ENCODE data around the gene MRPL49. TPM values are rescaled to one million over a fixed set of nuclear protein-coding genes. Genes with fewer than 3 reads are reported as not detected.
A peak's percentile ranks its signal among the peaks of the same experiment; 100 is the strongest.

The MRPL49 gene
- total RNA-seq, 2 experiments from 2014 or later: 99.9 to 100 TPM

DNA sequence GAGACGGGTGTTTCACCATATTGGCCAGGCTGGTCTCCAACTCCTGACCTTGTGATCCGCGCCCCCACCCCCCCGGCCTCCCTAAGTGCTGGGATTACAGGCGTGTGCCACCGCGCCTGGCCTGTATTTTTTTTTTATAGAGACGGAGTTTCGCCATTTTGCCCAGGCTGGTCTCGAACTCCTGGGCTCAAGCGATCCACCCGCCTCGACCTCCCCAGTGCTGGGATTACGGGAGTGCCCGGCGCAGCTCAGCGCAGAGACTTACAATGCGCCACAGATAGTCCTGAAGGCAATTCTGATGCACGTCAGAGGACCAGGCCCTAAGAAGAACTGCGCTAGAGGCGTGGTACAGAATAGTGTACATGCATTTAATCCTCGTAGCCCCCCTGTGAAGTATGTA, 26.7 kb upstream of the MRPL49 start:
- peaks cover 2% of the 10 kb centered on the region for H3K36me3 Mint-ChIP-seq
- no peaks in the 10 kb centered on the region for H3K27me3 Mint-ChIP-seq

DNA sequence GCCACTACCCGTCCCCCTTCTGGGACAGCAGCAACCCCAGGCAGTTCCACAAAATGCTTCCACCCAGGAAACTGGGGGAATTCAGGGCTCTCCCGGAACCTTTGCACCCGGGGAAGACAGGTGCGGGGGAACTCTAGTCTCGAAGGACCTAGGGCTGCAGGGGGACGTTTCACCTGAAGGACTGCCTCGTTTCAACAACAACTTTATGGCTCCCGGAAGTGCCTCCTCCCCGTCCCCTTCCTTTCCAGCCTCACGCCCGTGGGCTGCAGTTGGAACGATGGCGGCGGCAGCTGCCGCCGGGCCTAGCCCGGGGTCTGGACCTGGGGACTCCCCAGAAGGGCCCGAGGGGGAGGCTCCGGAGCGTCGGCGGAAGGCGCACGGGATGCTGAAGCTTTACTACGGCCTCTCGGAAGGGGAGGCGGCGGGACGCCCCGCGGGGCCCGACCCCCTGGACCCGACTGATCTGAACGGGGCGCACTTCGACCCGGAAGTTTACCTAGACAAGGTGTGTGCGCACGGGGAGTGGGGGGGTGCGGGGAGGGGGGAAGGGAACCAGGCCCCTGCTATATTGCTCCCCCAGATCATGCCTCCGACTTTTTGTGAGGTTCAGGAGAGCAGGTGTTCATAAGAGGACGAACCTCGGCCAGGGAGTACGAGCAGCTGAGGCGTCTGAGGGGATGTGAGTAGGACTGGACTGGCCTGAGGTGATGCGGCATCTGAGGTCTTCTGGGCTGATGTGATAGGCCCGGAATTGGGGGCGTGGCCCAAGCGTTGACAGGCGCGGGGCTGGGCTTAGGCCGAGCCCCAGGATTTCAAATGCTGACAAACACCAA, 25.9 kb upstream of the MRPL49 start, which contains the start of gene VPS51:
Gene VPS51 (plus strand): TSS at position 241 of the 833 bp plus-strand sequence. CDS start 37 bp downstream, at position 278.
- Mint-ChIP-seq H3K9me3 (no peaks in the 10 kb centered on the region), H3K4me3 (peak within 1 kb of the TSS; percentile 93), H3K4me1 (peaks cover 10% of the 10 kb centered on the region), H3K27me3 (no peaks in the 10 kb centered on the region), H3K36me3 (peaks cover 2% of the 10 kb centered on the region), H3K27ac (peak within 1 kb of the TSS; percentile 95)
- peak; percentile 86 for DNase-seq

More for the DNA sequence above, 26.7 kb upstream of the MRPL49 start:
- no peak for DNase-seq
- peak overlapping the region; percentile 93 for H3K4me3 Mint-ChIP-seq
- no peaks in the 10 kb centered on the region for H3K9me3 Mint-ChIP-seq
- H3K27ac Mint-ChIP-seq: peak overlapping the region; percentile 95
- peaks cover 10% of the 10 kb centered on the region for H3K4me1 Mint-ChIP-seq

DNA sequence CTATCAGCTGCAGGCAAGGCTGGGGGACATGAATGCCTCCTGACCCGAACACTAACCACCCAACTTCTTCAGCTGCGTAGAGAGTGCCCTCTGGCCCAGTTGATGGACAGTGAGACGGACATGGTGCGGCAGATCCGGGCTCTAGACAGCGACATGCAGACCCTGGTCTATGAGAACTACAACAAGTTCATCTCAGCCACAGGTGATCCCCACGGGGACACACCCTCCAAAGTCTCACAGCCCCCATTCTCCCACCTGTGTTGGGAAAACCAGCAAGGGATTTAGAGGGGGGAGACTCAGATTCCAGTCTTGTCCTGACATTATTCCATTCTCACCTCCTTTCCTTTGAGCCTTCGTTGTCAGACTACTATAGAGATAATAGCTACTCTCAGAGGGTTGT, 25.2 kb upstream of the MRPL49 start:
- peaks cover 2% of the 10 kb centered on the region for H3K36me3 Mint-ChIP-seq
- peak overlapping the region; percentile 93 for H3K4me3 Mint-ChIP-seq
- H3K4me1 Mint-ChIP-seq: peaks cover 10% of the 10 kb centered on the region
- no peak for DNase-seq
- H3K27ac Mint-ChIP-seq: peak overlapping the region; percentile 95
- H3K27me3 Mint-ChIP-seq: no peaks in the 10 kb centered on the region
- H3K9me3 Mint-ChIP-seq: no peaks in the 10 kb centered on the region

DNA sequence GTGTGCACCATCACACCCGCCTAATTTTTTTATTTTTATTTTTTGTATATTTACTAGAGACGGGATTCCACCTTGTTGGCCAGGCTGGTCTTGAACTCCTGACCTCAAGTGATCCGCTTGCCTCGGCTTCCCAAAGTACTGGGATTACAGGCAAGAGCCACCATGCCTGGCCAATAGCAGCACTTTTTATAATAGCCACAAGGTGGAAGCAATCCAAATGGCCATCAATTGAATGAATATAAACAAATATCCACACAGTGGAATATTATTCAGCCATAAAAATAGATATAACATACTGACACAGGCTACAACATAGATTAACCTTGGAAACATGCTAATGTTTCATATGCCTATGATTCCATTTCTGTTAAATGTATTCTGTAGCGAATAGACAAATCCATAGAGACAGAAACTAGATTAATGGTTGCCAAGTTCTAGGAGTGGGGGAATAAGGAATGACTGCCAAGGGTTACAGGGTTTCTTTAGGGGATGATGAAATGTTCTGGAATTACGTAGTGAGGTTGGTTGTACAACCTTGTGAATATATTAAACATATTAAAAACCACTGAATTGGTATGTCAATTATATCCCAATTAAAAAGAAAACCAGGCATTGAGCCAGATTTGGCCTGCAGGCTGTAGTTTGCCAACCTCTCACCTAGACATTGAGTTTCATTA, 21.3 kb upstream of the MRPL49 start:
- no peak overlapping the region for H3K27ac Mint-ChIP-seq
- no peaks in the 10 kb centered on the region for H3K27me3 Mint-ChIP-seq
- H3K36me3 Mint-ChIP-seq: peaks cover 3% of the 10 kb centered on the region
- no peak overlapping the region for H3K4me3 Mint-ChIP-seq
- no peaks in the 10 kb centered on the region for H3K9me3 Mint-ChIP-seq
- no peak for DNase-seq
- H3K4me1 Mint-ChIP-seq: peaks cover 11% of the 10 kb centered on the region

DNA sequence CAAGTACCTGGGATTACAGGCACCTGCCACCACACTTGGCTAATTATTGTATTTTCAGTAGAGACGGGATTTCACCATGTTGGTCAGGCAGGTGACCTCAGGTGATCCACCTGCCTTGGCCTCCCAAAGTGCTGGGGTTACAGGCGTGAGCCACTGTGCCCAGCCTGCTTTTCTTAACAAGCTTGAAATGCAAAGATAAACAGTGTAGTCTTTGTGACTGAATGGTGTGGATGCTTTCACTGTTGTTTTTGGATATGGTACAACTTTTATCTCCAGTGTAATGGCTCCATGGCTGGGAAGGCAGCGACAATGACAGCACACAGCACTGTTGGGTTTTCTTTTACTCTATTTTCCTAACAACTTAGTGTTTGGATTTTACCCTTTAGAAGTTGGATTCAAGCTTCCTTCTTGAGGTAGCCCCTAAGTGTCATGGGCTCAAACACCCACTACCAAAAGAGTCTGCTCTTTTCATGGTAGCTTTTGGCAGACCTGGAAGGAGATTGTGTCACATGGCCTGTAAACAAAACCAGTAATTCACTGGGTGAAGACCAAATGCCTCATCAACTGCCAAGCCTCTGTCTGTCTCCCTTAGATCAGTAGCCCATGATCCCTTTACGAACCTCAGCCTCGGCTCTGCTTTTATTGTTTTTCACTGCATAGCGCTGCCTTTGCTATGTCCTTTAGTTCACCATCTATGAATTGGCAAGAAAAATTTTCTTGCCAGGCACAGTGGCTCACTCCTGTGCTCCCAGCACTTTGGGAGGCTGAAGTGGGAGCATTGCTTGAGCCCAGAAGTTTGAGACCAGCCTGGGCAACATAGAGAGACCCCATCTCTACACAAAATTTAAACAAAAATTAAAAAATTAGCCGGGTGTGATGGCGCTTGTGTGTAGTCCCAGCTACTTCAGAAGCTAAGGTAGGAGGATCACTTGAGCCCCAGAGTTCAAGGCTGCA, 19.7 kb upstream of the MRPL49 start:
- no peaks in the 10 kb centered on the region for H3K27me3 Mint-ChIP-seq
- peaks cover 3% of the 10 kb centered on the region for H3K36me3 Mint-ChIP-seq
- no peak for DNase-seq
- no peaks in the 10 kb centered on the region for H3K9me3 Mint-ChIP-seq
- H3K4me1 Mint-ChIP-seq: peaks cover 13% of the 10 kb centered on the region
- H3K4me3 Mint-ChIP-seq: no peak overlapping the region
- peak overlapping the region; percentile 19 for H3K27ac Mint-ChIP-seq

DNA sequence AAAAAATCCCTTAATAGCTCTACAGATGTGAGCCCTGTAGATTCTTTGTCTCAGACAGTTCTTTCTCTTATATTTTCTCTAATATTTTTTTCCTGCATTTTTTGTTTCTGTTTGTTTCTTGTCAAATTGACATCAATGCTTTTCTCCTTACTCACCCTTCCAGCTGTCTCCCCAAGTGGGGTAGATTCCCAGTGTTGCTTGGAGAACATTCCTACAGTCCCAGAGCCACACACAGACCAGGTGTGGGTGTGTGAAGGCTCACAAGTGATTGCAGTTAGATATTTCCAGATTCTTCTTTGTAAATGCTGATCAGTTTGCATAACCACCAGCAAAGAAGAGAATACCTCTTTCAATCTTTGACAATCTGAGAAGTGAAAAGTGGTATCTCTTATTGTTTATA, 18.6 kb upstream of the MRPL49 start:
- Mint-ChIP-seq H3K4me3 (no peak overlapping the region), H3K27me3 (no peaks in the 10 kb centered on the region), H3K4me1 (peaks cover 9% of the 10 kb centered on the region), H3K27ac (no peak overlapping the region), H3K9me3 (no peaks in the 10 kb centered on the region), H3K36me3 (peaks cover 1% of the 10 kb centered on the region)
- no peak for DNase-seq

- peaks cover 1% of the 10 kb centered on the region for H3K36me3 Mint-ChIP-seq
- DNase-seq: no peak
- H3K27ac Mint-ChIP-seq: peak overlapping the region; percentile 36
- no peaks in the 10 kb centered on the region for H3K9me3 Mint-ChIP-seq
- H3K27me3 Mint-ChIP-seq: no peaks in the 10 kb centered on the region
- no peak overlapping the region for H3K4me3 Mint-ChIP-seq
- peaks cover 8% of the 10 kb centered on the region for H3K4me1 Mint-ChIP-seq
These were observed 17.5 kb upstream of the MRPL49 start for GRCh38 chr11:65104628-65105027.

DNA sequence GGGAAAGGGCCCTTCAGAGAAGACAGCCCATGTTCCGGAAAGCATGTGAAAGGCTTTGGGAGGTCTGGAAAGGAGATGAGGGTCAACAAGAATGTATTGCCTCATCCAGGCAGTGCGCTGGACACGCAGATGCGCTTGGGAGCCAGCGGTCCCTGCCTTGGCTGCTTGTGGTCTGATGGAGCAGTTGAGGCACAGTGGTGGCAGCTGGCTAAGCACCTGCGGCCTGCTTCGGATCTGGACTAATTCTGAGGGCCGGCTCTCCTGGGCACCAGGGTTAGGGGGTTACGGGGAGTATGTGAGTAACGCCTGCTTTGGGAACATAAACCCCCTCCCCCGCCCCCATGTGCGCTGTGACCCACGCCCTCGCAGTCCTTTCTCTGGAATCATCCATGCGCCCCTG, 15.0 kb upstream of the MRPL49 start:
- H3K9me3 Mint-ChIP-seq: no peaks in the 10 kb centered on the region
- no peak overlapping the region for H3K4me3 Mint-ChIP-seq
- H3K36me3 Mint-ChIP-seq: peaks cover 1% of the 10 kb centered on the region
- no peak overlapping the region for H3K27ac Mint-ChIP-seq
- DNase-seq: no peak
- H3K4me1 Mint-ChIP-seq: peaks cover 25% of the 10 kb centered on the region
- no peaks in the 10 kb centered on the region for H3K27me3 Mint-ChIP-seq

- Mint-ChIP-seq H3K27me3 (no peaks in the 10 kb centered on the region), H3K4me3 (no peak overlapping the region), H3K9me3 (no peaks in the 10 kb centered on the region), H3K36me3 (no peaks in the 10 kb centered on the region), H3K4me1 (peaks cover 27% of the 10 kb centered on the region), H3K27ac (no peak overlapping the region)
- DNase-seq: no peak
These were observed 14.2 kb upstream of the MRPL49 start for GRCh38 chr11:65107751-65108468.

DNA sequence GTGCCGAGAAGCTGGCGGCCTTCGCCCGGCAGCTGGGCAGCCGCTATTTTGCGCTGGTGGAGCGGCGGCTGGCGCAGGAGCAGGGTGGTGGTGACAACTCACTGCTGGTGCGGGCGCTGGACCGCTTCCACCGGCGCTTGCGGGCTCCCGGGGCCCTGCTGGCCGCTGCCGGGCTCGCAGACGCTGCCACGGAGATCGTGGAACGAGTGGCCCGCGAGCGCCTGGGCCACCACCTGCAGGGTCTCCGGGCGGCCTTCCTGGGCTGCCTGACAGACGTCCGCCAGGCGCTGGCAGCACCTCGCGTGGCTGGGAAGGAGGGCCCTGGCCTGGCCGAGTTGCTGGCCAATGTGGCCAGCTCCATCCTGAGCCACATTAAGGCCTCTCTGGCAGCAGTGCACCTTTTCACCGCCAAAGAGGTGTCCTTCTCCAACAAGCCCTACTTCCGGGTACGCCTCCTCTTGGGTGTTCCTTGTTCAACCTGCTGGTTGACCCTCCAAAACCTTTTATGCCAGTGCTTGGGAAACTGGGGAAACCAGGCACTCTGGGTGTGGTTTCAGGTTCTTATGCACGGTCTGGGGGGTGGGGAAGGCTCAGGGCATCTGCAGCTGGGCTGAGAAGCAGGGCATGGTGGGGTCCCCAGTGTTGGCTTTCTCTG, 13.5 kb upstream of the MRPL49 start:
- Mint-ChIP-seq H3K27ac (no peak overlapping the region), H3K4me1 (peaks cover 32% of the 10 kb centered on the region), H3K4me3 (no peak overlapping the region), H3K27me3 (no peaks in the 10 kb centered on the region), H3K9me3 (no peaks in the 10 kb centered on the region), H3K36me3 (no peaks in the 10 kb centered on the region)
- DNase-seq: no peak

GRCh38 chr11:65109231-65110198, 12.6 kb upstream of the MRPL49 start:
- Mint-ChIP-seq H3K27me3 (no peaks in the 10 kb centered on the region), H3K4me1 (peaks cover 32% of the 10 kb centered on the region), H3K36me3 (no peaks in the 10 kb centered on the region), H3K9me3 (no peaks in the 10 kb centered on the region), H3K4me3 (no peak overlapping the region), H3K27ac (no peak overlapping the region)
- no peak for DNase-seq

DNA sequence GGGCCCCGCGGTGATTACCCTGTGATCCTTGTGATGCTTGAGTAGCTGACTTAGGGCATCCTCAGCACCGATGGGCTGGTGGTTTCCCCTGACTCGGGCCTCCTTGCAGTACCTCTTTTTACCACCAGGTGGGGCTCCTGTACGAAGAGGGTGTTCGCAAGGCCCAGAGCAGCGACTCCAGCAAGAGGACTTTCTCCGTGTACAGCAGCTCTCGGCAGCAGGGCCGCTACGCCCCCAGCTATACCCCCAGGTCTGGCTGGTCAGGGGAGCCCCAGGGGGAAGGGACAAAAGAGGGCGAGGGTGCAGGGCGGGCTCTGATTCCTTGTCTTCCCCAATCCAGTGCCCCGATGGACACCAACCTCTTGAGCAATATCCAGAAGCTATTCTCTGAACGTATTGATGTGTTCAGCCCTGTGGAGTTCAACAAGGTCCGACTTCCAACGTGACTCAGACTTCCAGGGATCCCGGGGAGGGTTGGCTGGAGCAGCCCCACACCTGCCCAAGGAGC, 11.7 kb upstream of the MRPL49 start:
- H3K27ac Mint-ChIP-seq: no peak overlapping the region
- H3K4me1 Mint-ChIP-seq: peaks cover 35% of the 10 kb centered on the region
- peaks cover 3% of the 10 kb centered on the region for H3K36me3 Mint-ChIP-seq
- H3K4me3 Mint-ChIP-seq: no peak overlapping the region
- H3K27me3 Mint-ChIP-seq: no peaks in the 10 kb centered on the region
- DNase-seq: peak; percentile 93
- no peaks in the 10 kb centered on the region for H3K9me3 Mint-ChIP-seq

Measured in activated naive CD8-positive, alpha-beta T cell treated with anti-CD3 and anti-CD28 coated beads for 36 hours (primary cell).